H1 (cell line): ENCODE results near the gene EWSR1. TPM values are rescaled to one million over a fixed set of nuclear protein-coding genes. Genes with fewer than 3 reads are reported as not detected.

Experiments
- E2F6 ChIP-seq: IDR thresholded peaks from 2 replicates; pipeline ENCODE4 v1.6.1; 2012; ENCODE audit warnings: inconsistent platforms
- HDAC6 ChIP-seq: IDR thresholded peaks from one replicate; pipeline ENCODE4 v1.7.1; 2012; ENCODE audit warnings: low read depth, mild to moderate bottlenecking, inconsistent platforms, low read length, moderate library complexity
- KDM4A ChIP-seq: IDR thresholded peaks from one replicate; pipeline ENCODE4 v1.7.1; 2012; ENCODE audit warnings: low read depth, mild to moderate bottlenecking, moderate library complexity, low read length, inconsistent platforms; ENCODE audit not compliant: severe bottlenecking
- KDM5A ChIP-seq: fragments of 200-600 bp; IDR thresholded peaks from 2 replicates; pipeline ENCODE4 v1.7.1; 2012; ENCODE audit warnings: mild to moderate bottlenecking, low read length, inconsistent platforms, mixed read lengths
- POLR2A ChIP-seq, 2 experiments: IDR thresholded peaks; 1 replicate in 1 of 2; 2 replicates in 1 of 2; pipeline ENCODE4 v1.6.1; 2011; ENCODE audit warnings: low read depth in 2 of 2, low read length in 2 of 2, mild to moderate bottlenecking in 2 of 2; ENCODE audit errors: control extremely low read depth in 1 of 2
- RAD21 ChIP-seq, 2 experiments: IDR thresholded peaks in 1 of 2; conservative IDR thresholded peaks in 1 of 2; 2 replicates each; pipeline ENCODE4 v1.6.1; 2011; ENCODE audit warnings: low read depth in 2 of 2, low read length in 2 of 2, improper control_type of control experiment in 1 of 2, inconsistent platforms in 1 of 2, mild to moderate bottlenecking in 1 of 2, moderate library complexity in 1 of 2
- SP1 ChIP-seq: IDR thresholded peaks from 2 replicates; pipeline ENCODE4 v1.6.1; 2011; ENCODE audit warnings: low read depth, low read length
- SP2 ChIP-seq: IDR thresholded peaks from 2 replicates; pipeline ENCODE4 v1.6.1; 2012; ENCODE audit warnings: mild to moderate bottlenecking, low read length, inconsistent platforms
- YY1 ChIP-seq: IDR thresholded peaks from 2 replicates; pipeline ENCODE4 v1.6.1; 2011; ENCODE audit warnings: low read depth, mild to moderate bottlenecking, low read length
- polyA plus RNA-seq, 7 experiments: library from polyadenylated mRNA; depleted of rRNA in 3 of 7; stranded (reverse) in 5 of 7; unstranded in 2 of 7; fragments of >200 nt in 5 of 7; fragments of 200-250 nt in 2 of 7; gene quantifications; 1 replicate in 5 of 7; 2 replicates in 1 of 7; 4 replicates in 1 of 7; pipeline versions ENCODE4 v1.2.1 to v1.2.3, GENCODE V29; 2011 to 2013; ENCODE audit warnings: missing spikeins in 2 of 7, mixed read lengths in 2 of 7
- total RNA-seq: library from RNA; stranded (reverse); fragmentation: NEBNext Ultra II Directional; extraction: Animal tissue kit (Norgen Biotek cat#: 25700); gene quantifications from 2 replicates; pipeline ENCODE4 v1.2.1, GENCODE V29; 2021

The EWSR1 gene
- total and polyA plus RNA-seq, 2 of the 8 experiments (the other 6 are each of a cell fraction or from before 2014, with no cell fraction given): 387 to 930 TPM

GRCh38 chr22:29336751-29337490, 68.9 kb downstream of the EWSR1 start (continued):
- TF ChIP-seq RAD21 (IDR thresholded peaks at IDR 0.05 in 1 of 2, conservative IDR thresholded peaks at IDR 0.05 in 1 of 2; ENCODE audit: low read depth in 2 of 2, low read length in 2 of 2) (no peak), KDM4A (no peak), SP1 (no peak), SP2 (no peak), KDM5A (no peak), YY1 (no peak), HDAC6 (no peak), E2F6 (no peak), POLR2A (IDR thresholded peaks at IDR 0.05; ENCODE audit: control extremely low read depth in 1 of 2, low read depth in 2 of 2, low read length in 2 of 2) (no peak)
